GM21723 (cell line): ENCODE data around the gene ZEB2.
"Not testable (repeated sequence)": the region's sequence is repeated elsewhere in the genome, so short reads cannot be mapped to it uniquely, and the experiment has no call there.

ENCODE experiments used
- ATAC-seq: cut with Tn5 transposase; IDR thresholded peaks from one replicate; pipeline ENCODE4 v1.9.1; 2021; ENCODE audit warnings: mild to moderate bottlenecking, moderate library complexity; ENCODE audit not compliant: unreplicated experiment

The ZEB2 gene

GRCh38 chr2:144390424-144391020 lies 129.4 kb downstream of the ZEB2 start:
- ATAC-seq, result no peak

GRCh38 chr2:144389930-144390311 lies 130.0 kb downstream of the ZEB2 start:
- ATAC-seq, result no peak

- ATAC-seq, result no peak
These were observed 130.6 kb downstream of the ZEB2 start for GRCh38 chr2:144389151-144389929.

GRCh38 chr2:144385381-144385780 lies 134.5 kb downstream of the ZEB2 start:
- no peak for ATAC-seq

- ATAC-seq, result no peak
These were observed 136.3 kb downstream of the ZEB2 start for GRCh38 chr2:144383571-144384100.

GRCh38 chr2:144382849-144383248 lies 137.1 kb downstream of the ZEB2 start:
- ATAC-seq, result peak; percentile 99

- ATAC-seq, result no peak
These were observed 138.2 kb downstream of the ZEB2 start for GRCh38 chr2:144381716-144382115.

- no peak for ATAC-seq
These were observed 140.0 kb downstream of the ZEB2 start for GRCh38 chr2:144379851-144380311.

GRCh38 chr2:144378551-144378950 lies 141.4 kb downstream of the ZEB2 start:
- no peak for ATAC-seq

GRCh38 chr2:144377914-144378313 lies 142.0 kb downstream of the ZEB2 start:
- ATAC-seq, result no peak

- no peak for ATAC-seq
These were observed 143.0 kb downstream of the ZEB2 start for GRCh38 chr2:144376926-144377325.

GRCh38 chr2:144376460-144376859 lies 143.5 kb downstream of the ZEB2 start:
- no peak for ATAC-seq

GRCh38 chr2:144374163-144374661 lies 145.7 kb downstream of the ZEB2 start:
- ATAC-seq, result peak; percentile 60

- no peak for ATAC-seq
These were observed 147.4 kb downstream of the ZEB2 start for GRCh38 chr2:144372410-144373080.

GRCh38 chr2:144370937-144371584 lies 148.9 kb downstream of the ZEB2 start:
- ATAC-seq, result no peak

- no peak for ATAC-seq
These were observed 150.5 kb downstream of the ZEB2 start for GRCh38 chr2:144369416-144369815.

GRCh38 chr2:144366825-144367429 lies 153.0 kb downstream of the ZEB2 start:
- ATAC-seq, result no peak

- ATAC-seq, result peak; percentile 88
These were observed 154.8 kb downstream of the ZEB2 start for GRCh38 chr2:144364944-144365738.

GRCh38 chr2:144364247-144364646 lies 155.7 kb downstream of the ZEB2 start:
- ATAC-seq, result not testable (repeated sequence)

- ATAC-seq, result no peak
These were observed 157.5 kb downstream of the ZEB2 start for GRCh38 chr2:144362401-144362800.
